H1 (cell line): ENCODE data around the gene CCDC102A. TPM values are rescaled to one million over a fixed set of nuclear protein-coding genes. Genes with fewer than 3 reads are reported as not detected.

ENCODE experiments used
- CHD1 ChIP-seq: IDR thresholded peaks from 2 replicates; pipeline ENCODE4 v1.6.1; 2012; ENCODE audit warnings: low read depth, low read length, improper control_type of control experiment
- CHD7 ChIP-seq: fragments of 300-600 bp; sonication (generic); IDR thresholded peaks from 2 replicates; pipeline ENCODE4 v1.7.1; 2012; ENCODE audit warnings: low read length, moderate library complexity, mild to moderate bottlenecking, inconsistent platforms; ENCODE audit not compliant: insufficient replicate concordance
- EP300 ChIP-seq, 2 experiments: IDR thresholded peaks; 1 replicate in 1 of 2; 2 replicates in 1 of 2; pipeline ENCODE4 v1.6.1; 2011 to 2012; ENCODE audit warnings: low read depth in 2 of 2, low read length in 2 of 2, mild to moderate bottlenecking in 2 of 2, borderline replicate concordance in 1 of 2, inconsistent platforms in 1 of 2, moderate library complexity in 1 of 2
- GTF2F1 ChIP-seq: IDR thresholded peaks from 2 replicates; pipeline ENCODE4 v1.6.1; 2012; ENCODE audit warnings: low read depth, low read length, improper control_type of control experiment, borderline replicate concordance
- NANOG ChIP-seq: IDR thresholded peaks from 2 replicates; pipeline ENCODE4 v1.6.1; 2011; ENCODE audit warnings: low read length, low read depth, mild to moderate bottlenecking, inconsistent platforms; ENCODE audit not compliant: insufficient read depth, poor library complexity, severe bottlenecking
- PHF8 ChIP-seq: fragments of 200-600 bp; sonication (generic); conservative IDR thresholded peaks from 2 replicates; pipeline ENCODE4 v1.7.1; 2012; ENCODE audit warnings: low read depth, mild to moderate bottlenecking, inconsistent platforms, low read length, moderate library complexity
- RFX5 ChIP-seq: IDR thresholded peaks from 2 replicates; pipeline ENCODE4 v1.6.1; 2011; ENCODE audit warnings: low read depth, low read length, improper control_type of control experiment, borderline replicate concordance
- SIX5 ChIP-seq: IDR thresholded peaks from 2 replicates; pipeline ENCODE4 v1.6.1; 2011; ENCODE audit warnings: mild to moderate bottlenecking, low read depth, low read length
- TAF1 ChIP-seq: IDR thresholded peaks from 2 replicates; pipeline ENCODE4 v1.6.1; 2011; ENCODE audit warnings: mild to moderate bottlenecking, low read depth, low read length
- polyA plus RNA-seq, 7 experiments: library from polyadenylated mRNA; depleted of rRNA in 3 of 7; stranded (reverse) in 5 of 7; unstranded in 2 of 7; fragments of >200 nt in 5 of 7; fragments of 200-250 nt in 2 of 7; gene quantifications; 1 replicate in 5 of 7; 2 replicates in 1 of 7; 4 replicates in 1 of 7; pipeline versions ENCODE4 v1.2.1 to v1.2.3, GENCODE V29; 2011 to 2013; ENCODE audit warnings: missing spikeins in 2 of 7, mixed read lengths in 2 of 7
- total RNA-seq: library from RNA; stranded (reverse); fragmentation: NEBNext Ultra II Directional; extraction: Animal tissue kit (Norgen Biotek cat#: 25700); gene quantifications from 2 replicates; pipeline ENCODE4 v1.2.1, GENCODE V29; 2021

CCDC102A gene
- total and polyA plus RNA-seq, 2 of the 8 experiments (the other 6 are each of a cell fraction or from before 2014, with no cell fraction given): 4.0 to 7.5 TPM

- TF ChIP-seq CHD7 (no peak), SIX5 (no peak), CHD1 (no peak), PHF8 (no peak), RFX5 (no peak), NANOG (no peak), GTF2F1 (no peak), TAF1 (no peak), EP300 (IDR thresholded peaks at IDR 0.05; ENCODE audit: borderline replicate concordance in 1 of 2, low read depth in 2 of 2, low read length in 2 of 2) (no peak)
- TF ChIP-seq, all 59 proteins: peak for 0
Observed at GRCh38 chr16:57516176-57516725, 20.1 kb downstream of the CCDC102A start (continued).
